GM18909 (cell line): ENCODE results near the gene H3-3A.

Experiments used
- ATAC-seq: cut with Tn5 transposase; IDR thresholded peaks from one replicate; pipeline ENCODE4 v1.9.1; 2021; ENCODE audit warnings: mild to moderate bottlenecking; ENCODE audit not compliant: unreplicated experiment, poor library complexity

H3-3A gene

DNA sequence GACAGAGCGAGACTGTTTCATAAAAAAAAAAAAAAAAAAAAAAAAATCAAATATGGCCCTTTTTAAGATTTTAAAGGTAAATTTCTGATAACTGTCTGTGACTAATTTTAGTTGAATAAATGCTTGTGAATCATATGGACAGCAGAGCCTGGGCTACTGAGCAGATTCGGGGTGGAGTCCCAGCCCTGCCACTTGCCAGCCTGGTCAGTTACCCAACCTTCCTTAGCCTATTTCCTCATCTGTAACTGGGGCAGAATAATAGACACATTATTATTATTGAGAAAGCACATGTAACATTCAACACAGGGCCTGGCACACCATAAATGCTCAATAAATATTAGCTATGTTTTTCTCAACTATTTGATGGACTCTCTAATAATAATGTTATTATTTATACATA lies 11.2 kb upstream of the H3-3A start:
- ATAC-seq = no peak

DNA sequence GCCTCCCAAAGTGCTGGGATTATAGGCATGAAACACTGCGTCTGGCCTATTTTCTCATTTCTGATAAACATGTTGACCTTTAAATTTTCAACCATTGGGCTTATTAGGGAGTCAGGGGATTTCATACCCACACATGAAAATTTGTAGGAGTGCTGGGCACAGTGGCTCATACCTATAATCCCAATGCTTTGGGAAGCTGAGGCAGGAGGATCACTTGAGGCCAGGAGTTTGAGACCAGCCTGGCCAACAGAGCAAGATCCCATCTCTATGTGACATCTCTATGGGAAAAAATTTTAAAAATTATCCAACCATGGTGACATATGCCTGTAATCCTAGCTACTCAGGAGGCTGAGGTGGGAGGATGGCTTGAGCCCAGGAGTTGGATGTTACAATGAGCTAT lies 10.5 kb upstream of the H3-3A start:
- ATAC-seq = no peak

DNA sequence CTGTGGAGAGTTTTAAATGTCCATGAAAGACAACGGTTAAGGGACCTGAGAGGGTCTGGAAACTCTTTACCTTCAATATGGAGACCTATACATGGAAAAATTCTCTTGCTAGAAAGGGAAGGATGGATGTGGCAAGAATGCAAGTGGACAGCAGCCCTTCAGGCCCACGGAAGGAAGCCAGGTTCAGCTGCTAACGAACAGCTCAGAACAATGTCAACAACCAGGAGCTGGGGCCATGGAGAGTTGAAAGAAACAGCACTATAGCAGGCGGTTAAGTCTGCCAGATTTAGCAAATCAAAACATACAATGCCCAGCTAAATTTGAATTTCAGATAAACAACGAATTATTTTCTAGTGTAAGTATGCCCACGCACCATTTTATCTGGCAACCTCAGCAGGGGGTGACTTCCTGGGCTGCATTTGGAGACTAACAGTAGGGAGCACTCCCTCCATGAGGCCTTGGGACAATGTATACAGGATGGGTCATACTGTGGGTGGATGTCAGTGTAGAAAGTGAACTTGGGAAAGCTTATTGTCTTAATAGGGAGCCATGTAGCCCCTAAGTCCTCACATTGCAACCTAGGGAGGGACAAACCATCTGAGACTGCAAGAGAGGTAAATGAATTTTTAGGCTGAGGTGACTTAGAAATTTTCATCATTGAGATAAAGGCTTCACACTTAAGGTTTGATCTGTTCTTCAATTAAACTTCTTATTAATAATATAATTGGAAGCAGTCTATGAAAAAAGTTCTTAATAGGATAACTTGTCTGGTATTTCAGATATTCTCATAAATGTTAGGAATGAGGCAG lies 7.8 kb upstream of the H3-3A start:
- no peak for ATAC-seq

DNA sequence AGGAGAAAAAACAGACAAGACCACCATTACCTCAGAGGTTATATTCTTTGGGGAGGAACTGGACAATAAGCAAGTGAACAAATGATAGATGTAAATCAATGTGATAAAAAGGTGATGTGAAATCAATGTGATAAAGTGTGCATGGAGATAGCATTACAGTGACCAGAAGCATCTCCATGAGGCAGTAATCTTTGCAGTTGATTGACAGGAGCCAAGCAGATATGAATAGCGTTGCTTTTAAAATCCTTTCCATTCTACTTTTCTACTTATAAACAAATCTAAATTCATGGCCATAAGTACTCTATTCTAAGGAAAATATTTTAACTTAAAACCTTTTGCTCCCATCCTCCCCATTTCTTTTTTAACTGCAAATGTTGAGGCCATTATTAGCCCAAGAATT lies 2.8 kb upstream of the H3-3A start:
- no peak for ATAC-seq

DNA sequence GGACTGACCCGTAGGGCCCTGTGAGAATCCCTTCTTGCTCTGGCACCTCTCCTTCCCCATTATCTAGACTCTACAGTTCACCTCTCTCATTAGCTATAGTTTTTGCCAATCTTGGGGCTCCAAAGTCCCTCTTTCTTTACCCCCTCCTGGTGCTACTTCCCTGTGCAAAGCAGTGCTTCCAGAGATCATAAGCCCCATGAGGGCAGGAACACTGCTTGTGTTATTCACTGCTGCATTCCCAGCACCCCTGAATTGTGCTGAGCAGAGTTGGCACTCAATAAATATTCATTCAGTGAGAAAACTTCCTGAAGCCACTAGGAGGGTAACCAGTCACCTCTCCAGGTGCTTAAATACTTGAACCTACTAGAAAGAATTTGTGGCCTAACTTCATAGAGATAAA lies 2.1 kb upstream of the H3-3A start:
- no peak for ATAC-seq

DNA sequence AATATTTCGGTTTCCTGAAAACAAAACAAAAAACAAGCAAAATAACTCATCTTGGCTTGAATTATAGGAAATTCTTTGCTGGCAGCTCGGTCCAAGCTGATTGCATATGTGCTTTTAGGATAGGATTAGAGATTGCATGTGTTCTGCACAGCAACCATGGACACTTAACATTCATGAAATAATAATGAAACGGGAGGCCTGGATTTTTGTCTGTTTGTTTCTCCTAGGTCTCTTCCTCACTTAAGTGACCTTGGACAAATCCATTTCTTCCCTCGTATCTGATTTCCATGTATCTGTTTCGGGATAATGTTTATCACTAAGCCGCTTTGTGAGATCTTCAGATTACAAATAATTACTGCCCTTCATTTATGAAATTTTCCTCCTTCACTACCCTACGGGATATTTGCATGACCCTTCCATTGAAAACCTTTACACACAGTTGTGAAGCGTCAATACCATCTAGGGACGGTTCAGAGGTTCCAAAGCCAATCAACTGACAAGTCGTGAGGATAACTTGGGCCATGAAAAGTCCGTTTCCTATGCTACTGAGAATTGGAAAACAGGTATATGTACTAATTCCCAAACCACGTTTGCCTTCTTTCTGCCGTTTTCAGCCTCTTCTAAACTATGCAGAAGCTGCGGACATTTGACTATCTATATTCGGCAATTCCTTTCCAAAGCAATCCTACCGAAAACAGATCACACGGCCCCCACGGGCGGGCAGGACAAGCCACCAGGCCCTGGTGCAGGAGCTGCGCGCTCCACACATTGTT lies 1.3 kb upstream of the H3-3A start:
- ATAC-seq = no peak

DNA sequence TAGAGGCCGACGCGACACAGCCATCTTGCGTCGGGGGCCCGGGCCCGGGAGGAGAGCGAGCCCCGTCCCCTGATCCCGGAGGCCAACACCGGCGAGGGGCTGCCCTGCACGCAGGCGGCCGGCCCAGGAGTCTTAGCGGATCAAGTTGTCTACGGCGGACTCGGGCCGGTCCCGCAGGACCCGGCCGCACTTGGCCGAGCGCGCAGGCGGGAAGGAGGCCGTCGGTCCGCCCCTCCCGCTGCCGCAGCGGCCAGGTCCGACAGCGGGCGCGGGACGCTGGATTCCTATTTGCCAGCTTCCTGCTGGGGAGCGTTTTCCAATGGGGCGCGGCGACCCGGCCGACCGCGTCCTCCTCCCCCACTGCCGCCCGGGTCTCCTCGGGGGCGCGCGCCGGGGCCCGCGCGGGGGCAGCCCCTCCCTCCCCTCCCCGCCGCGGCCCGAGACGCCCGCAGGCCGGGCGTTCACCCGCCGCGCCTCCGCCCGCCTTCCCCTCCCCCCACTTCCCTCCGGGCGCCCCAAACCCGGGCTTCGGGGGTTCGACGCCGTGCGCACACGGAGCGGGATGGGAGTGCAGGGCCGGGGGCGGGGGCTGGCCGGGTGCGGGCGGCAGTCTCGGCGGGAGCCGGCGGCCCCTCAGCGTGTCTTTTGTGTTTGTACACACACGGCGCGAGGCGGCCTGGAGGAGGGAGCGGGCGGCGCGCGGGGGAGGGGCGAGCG lies 517 bp upstream of the H3-3A start:
- ATAC-seq = peak; percentile 40

DNA sequence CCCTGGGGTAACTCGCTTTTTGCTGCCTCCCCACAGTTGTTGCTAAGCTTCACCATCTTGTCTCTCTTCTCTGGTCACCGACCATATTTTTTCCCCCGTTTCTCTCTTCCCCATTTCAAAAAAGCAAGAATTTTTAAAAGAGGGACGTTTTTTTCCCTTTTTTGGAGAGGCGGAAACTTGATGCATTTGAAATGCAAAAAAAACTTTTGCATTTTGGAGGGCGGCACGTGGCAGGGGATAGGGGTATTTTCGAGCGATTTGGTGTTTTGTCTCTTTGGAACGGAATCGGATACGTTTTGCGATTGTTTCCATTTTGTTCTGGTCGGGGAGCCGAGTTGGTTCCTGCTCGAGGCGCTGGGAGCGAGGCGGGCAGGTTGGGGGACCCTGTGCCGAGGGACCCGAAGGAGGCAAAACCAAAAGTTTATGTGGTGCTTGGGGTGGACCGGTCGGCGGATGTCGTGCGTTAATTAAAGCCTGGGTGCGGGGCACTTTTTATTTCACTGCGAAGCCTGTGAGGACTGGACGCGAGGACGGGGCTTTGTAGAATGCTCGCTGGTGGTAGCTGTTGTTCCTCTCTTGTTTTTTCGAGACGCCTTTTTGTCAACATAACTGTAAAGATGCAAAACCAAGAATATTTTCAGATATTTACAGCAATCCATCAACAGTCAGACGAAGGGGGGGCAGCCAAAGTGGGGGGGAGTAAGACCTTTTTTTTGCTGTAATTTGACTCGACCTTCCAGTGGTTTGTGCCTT lies 884 bp downstream of the H3-3A start:
- ATAC-seq = peak; percentile 17

DNA sequence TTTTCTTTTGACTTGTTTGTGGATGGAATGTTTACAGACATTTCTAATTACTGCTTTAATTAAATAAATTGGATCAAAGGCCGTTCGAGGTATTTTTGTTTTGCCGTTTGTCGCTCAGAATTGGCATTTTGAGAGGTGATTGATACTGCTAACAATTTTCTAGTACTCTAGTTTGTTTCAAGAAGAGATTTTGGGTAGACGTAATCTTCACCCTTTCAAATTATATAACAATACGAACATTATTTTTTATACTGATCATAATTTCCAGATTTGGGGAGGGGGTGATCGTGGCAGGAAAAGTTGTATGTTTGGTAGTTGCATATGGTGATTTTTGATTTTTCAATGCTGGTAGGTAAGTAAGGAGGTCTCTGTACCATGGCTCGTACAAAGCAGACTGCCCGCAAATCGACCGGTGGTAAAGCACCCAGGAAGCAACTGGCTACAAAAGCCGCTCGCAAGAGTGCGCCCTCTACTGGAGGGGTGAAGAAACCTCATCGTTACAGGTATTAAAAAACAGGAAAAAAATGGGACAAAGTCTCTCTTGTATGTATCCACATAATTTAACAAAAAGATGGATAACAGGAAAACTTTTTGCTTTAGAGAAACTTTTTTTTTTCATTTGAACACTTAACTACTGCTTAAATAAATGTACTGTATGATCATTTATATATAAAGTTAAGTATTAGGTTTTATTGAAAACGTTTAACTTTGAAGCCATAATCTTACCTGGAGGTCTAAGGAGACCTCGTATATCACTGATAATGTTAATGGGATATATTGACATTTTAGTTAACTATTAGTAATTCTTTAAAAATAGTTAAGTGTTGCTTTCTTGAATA lies 1.7 kb downstream of the H3-3A start:
- no peak for ATAC-seq

DNA sequence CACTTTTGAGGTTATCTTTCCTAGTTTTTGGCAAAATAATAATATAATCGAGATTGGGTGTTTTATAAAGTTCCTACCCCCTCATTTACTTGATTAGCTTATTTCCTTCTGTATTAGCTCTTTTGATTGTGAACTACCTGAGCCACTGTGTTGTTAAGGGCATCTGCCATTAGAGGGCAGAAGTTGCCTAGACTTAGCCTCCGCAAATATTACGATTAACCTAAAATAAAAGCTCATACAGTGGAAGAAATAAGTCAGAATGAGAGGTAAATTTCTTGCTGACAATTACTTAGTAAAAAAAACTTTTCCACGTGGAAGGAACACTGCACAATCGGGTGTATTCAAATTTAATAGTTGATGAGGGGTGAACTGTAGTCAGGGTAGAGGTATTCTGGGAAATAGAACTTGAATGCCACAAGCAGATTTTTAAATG lies 2.3 kb downstream of the H3-3A start:
- ATAC-seq = no peak

DNA sequence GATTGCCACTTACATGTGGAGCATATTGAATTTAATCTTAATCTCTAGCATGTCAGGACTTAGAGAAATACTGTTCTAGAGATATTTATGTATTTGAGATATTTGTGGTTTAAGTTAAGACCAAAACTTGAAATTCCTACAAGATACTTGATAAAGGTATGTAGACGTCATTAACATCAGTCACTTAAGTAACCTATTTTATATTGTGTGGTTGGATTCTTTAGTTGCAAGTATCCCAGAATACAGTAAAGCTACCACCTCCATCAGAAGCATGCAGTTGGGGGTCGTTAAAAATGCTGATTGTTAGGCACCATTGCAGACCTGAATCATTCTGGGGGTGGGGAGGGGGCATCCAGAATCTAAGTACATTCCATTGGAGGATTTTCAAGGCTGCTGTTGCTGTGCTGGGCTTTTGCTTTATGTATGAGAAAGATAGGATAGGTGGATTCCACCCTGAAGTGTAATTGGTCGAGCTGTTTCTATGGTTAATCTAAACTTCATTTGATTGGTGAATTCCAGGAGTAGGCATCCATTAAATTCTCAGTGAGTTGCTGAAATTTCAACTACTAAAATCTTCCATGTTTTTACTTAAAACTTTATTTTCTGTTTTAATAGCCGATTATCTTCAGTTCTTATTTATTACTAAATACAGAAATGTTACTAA lies 4.0 kb downstream of the H3-3A start:
- ATAC-seq = no peak

DNA sequence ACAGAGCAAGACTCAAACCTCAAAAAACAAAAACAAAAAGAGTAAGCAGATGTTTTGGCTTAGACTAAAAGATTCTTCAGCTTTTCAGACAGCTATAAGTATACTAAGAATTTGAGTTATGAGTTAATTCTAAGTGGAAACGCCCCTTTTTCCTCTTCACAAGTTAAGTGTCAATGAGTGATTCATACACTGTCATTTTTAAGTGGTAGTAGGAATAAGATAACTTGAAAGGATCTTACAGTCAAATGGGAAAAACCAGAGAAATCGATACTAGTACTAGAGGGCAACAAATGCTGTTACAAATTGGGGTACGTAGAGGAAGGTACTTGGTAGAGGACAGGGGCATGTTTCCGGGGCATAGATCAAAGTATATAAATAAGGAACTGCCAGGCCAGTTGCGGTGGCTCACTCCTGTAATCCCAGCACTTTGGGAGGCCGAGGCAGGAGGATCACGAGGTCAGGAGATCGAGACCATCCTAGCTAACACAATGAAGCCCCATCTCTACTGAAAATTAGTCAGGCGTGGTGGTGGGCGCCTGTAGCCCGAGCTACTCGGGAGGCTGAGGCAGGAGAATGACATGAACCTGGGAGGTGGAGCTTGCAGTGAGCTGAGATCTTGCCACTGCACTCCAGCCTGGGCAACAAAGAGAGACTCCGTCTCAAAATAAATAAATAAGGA lies 7.4 kb downstream of the H3-3A start:
- ATAC-seq = no peak

DNA sequence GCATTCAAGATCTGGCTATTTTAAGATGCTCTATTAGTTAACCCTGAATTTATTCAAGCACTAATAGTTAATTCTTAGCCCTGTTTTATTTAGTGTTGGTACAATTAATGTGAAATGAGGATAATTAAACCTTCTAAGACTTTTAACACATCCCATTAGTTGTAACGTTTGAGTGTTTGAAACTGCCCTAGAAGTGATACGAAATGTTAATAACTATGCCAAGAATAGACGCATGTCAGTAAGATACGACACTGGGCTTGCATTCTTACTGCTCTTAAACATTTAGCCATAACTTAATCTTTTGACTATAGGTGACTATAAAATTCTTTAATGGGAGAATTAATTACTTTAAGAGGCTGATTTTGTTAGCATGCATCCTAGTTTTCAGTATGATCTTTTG lies 9.8 kb downstream of the H3-3A start:
- ATAC-seq = no peak

DNA sequence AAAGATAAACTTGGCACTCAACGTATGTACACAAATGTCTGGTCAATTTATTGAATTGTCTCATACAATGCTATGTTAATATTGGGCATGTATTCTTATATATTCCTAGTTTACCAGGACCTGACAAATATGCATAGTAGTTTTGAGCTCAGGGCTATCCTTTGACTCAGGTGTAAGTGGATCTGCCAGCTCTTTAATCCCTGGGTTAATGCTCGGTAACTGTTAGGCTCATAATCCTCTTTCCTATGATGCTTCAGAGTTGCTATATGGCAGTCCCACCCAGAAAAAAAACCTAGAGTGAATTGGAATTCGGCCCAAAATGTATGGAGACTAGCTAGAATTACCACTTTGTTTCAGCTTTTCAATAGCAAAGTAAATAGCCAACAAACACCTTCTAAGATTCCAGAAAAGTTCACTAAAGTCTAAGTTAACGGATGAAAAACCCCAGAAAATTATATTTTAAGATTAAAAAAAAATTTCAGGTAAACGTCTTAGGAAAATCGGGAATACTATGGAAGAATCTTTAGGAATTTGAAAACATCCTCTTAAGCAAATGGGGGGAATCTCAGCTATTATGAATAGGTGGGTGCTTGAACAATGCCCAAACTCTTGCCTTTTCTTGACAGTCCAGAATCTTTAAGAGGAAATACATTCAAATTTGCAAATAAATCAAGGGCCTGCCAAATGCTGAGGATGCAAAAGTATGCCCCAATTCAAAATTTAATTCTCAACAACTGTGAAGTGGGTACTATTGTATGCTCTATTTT lies 10.9 kb downstream of the H3-3A start:
- no peak for ATAC-seq

DNA sequence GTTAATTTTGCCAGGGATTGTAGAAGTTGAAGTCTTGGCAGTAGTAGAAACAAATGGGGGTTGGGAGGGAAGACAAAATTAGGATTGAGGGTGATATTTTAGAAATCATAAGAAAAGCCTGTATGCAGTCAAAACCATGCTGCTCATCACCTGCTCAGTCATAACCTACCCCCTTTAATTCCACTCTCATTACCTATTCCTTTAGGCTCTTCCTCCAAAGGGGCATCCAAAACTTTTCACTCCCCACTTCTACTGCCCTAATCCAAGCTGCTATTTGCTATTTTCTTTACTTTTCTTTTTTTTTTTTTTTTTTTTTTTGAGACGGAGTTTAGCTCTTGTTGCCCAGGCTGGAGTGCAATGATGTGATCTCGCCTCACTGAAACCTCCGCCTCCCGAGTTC lies 11.5 kb downstream of the H3-3A start:
- ATAC-seq = no peak

DNA sequence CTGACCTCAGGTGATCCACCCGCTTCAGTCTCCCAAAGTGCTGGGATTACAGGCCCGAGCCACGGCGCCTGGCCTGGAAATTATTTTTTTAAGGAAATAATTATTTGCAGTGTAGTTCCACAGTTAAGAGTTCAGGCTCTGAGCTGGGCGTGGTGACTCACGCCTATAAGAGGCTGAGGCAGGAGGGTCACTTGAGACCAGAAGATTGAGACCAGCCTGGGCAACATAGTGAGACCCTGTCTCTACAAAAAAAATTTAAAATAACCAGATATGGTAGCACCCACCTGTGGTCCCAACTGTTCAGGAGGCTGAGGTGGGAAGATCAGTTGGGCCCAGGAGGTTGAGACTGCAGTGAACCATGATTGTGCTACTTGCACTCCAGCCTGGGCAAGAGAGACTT lies 13.9 kb downstream of the H3-3A start:
- no peak for ATAC-seq

DNA sequence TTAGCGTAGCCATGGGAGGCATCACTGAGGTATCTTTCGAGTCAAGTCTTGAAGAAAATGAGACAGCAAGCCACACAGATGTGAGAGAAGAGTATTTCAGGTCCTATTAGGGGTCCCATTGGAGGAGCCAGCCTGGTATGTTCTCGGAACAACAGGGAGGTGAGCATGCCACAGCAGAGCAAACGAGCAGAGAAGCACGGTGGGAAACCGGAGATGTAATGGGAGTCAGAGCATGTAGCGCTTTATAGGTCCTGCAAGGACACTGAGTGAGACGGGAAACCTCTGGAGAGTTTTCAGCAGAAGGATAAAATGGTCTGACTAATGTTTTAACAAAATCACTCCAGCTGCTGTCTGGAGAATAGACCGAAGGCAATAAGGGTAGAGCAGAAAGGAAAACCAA lies 15.9 kb downstream of the H3-3A start:
- ATAC-seq = no peak

DNA sequence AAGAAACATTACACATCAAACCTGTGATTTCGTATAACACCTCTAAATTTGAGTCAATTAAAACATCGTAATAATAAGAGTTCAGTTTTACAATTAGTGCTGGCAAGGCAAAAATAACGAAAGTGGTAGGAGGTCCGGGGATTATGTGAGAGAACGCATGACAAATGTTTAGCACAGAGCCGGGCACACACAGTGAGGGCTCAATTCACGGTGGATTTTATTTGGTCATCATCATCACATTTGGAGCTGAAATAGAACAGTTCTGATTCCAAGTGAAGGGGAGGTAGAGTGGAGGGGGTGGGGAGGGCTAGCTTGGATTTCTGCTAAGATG lies 20.0 kb downstream of the H3-3A start:
- no peak for ATAC-seq
